Stomach smooth muscle (tissue), 2 donors: Measurements from ENCODE around the gene NUP50.

Experiments
- H3K27ac ChIP-seq: one replicate; pipeline ENCODE4 v1.7.0; 2013; ENCODE audit warnings: mild to moderate bottlenecking, low read length, inconsistent platforms
- H3K27me3 ChIP-seq, 2 donors: one replicate each; pipeline ENCODE4 v1.7.0; 2013; ENCODE audit warnings: low read length in 2 of 2; ENCODE audit not compliant: insufficient read depth in 2 of 2, control insufficient read depth in 1 of 2
- H3K36me3 ChIP-seq, 2 donors: one replicate each; pipeline ENCODE4 v1.7.0; 2013; ENCODE audit warnings: low read length in 2 of 2; ENCODE audit not compliant: control insufficient read depth in 2 of 2, insufficient read depth in 2 of 2
- H3K4me1 ChIP-seq: one replicate; pipeline ENCODE4 v1.7.0; 2013; ENCODE audit warnings: low read length; ENCODE audit not compliant: control insufficient read depth, insufficient read depth
- H3K4me3 ChIP-seq, 2 donors: one replicate each; pipeline ENCODE4 v1.7.0; 2013; ENCODE audit warnings: low read length in 2 of 2
- H3K9ac ChIP-seq, 2 donors: one replicate each; pipeline ENCODE4 v1.7.0; 2013; ENCODE audit warnings: low read length in 2 of 2, mild to moderate bottlenecking in 1 of 2
- H3K9me3 ChIP-seq, 2 donors: one replicate each; pipeline ENCODE4 v1.7.0; 2013; ENCODE audit warnings: low read length in 2 of 2; ENCODE audit not compliant: control insufficient read depth in 2 of 2
- donor health status: healthy.
- donor health status: Pancreatic carcinoma.

Gene NUP50

GRCh38 chr22:45194686-45195085 lies 31.0 kb downstream of the NUP50 start:
- Histone ChIP-seq H3K27me3 (no peaks in the 10 kb centered on the region), H3K27ac (no peak overlapping the region), H3K4me3 (no peak overlapping the region), H3K9ac (no peak overlapping the region), H3K4me1 (no peaks in the 10 kb centered on the region), H3K36me3 (peaks cover 12 to 26% of the 10 kb centered on the region in 2 donors), H3K9me3 (no peaks in the 10 kb centered on the region)

- H3K27ac ChIP-seq = no peak overlapping the region
- H3K9me3 ChIP-seq = no peaks in the 10 kb centered on the region
- H3K9ac ChIP-seq = no peak overlapping the region
- no peak overlapping the region for H3K4me3 ChIP-seq
- H3K36me3 ChIP-seq = peaks cover 16 to 31% of the 10 kb centered on the region in 2 donors
- H3K4me1 ChIP-seq = no peaks in the 10 kb centered on the region
- no peaks in the 10 kb centered on the region for H3K27me3 ChIP-seq
These were observed 31.9 kb downstream of the NUP50 start for GRCh38 chr22:45195616-45196015.

GRCh38 chr22:45196308-45196707 lies 32.6 kb downstream of the NUP50 start:
- peaks cover 4% of the 10 kb centered on the region for H3K4me1 ChIP-seq
- no peak overlapping the region for H3K27ac ChIP-seq
- H3K4me3 ChIP-seq = no peak overlapping the region
- no peaks in the 10 kb centered on the region for H3K9me3 ChIP-seq
- H3K27me3 ChIP-seq = no peaks in the 10 kb centered on the region
- peaks cover 16 to 34% of the 10 kb centered on the region in 2 donors for H3K36me3 ChIP-seq
- no peak overlapping the region for H3K9ac ChIP-seq

- no peaks in the 10 kb centered on the region for H3K27me3 ChIP-seq
- H3K9ac ChIP-seq = no peak overlapping the region
- H3K9me3 ChIP-seq = no peaks in the 10 kb centered on the region
- no peak overlapping the region for H3K4me3 ChIP-seq
- no peak overlapping the region for H3K27ac ChIP-seq
- H3K36me3 ChIP-seq = peaks cover 16 to 34% of the 10 kb centered on the region in 2 donors
- peaks cover 10% of the 10 kb centered on the region for H3K4me1 ChIP-seq
These were observed 33.3 kb downstream of the NUP50 start for GRCh38 chr22:45196926-45197605.

DNA sequence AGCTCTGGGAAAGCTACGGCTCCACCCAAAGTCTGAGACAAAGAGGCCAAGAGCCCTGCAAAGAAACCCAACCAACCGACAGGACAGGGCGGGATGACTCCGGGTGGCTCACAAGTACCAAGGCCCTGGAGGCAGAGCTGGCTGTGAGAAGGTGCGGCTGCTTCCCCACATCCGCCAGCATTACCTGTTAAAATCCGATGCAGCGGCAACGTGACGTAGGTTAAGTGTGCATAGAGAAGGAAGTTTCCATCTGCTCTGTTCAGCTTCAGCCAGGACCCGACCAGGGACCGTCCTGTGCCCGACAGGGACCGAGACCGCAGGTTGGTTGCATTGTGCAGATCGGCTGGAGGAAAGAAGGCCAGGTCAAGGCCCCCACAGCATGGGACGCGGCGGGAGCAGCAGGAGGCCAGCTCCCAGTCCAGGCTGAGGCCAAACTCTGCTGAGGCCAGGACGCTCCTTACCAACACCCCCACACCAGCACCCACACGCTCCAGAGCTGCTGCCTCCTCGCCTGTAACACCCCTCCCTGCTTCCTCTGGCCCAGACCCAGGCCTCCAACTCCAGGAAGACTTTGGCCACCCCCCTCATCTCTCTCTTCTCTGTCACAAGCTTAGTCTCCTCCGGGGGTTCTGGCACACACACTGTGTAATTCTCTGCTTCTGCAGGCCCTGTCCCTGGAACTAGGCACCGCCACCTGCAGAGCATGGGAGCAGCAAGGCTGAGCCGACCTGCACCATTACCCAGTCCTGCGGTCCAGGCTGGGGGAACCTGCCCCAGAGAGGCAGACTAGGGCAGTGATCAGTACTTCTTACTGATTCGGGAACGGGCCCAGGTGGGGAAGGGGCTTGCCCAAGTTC lies 34.1 kb downstream of the NUP50 start:
- H3K4me3 ChIP-seq = no peak overlapping the region
- H3K27me3 ChIP-seq = no peaks in the 10 kb centered on the region
- peaks cover 16 to 38% of the 10 kb centered on the region in 2 donors for H3K36me3 ChIP-seq
- H3K9me3 ChIP-seq = no peaks in the 10 kb centered on the region
- no peak overlapping the region for H3K27ac ChIP-seq
- no peak overlapping the region for H3K9ac ChIP-seq
- H3K4me1 ChIP-seq = peaks cover 13% of the 10 kb centered on the region

DNA sequence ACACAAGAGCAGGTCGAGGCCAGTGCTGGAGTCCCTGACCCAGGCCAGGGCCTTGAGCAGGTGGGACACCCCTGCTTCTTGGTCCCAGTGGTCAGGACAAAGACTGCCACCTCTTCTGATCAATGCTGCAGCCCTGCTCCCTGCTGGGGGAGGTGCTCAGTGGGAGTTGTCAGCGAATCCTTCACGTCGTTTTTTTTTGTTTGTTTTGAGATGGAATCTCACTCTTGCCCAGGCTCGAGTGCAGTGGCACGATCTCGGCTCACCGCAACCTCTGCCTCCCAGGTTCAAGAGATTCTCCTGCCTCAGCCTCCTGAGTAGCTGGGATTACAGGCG lies 34.7 kb downstream of the NUP50 start:
- H3K27me3 ChIP-seq = no peaks in the 10 kb centered on the region
- H3K9ac ChIP-seq = no peak overlapping the region
- H3K36me3 ChIP-seq = peaks cover 16 to 41% of the 10 kb centered on the region in 2 donors
- H3K27ac ChIP-seq = no peak overlapping the region
- no peaks in the 10 kb centered on the region for H3K9me3 ChIP-seq
- H3K4me1 ChIP-seq = peaks cover 13% of the 10 kb centered on the region
- no peak overlapping the region for H3K4me3 ChIP-seq

- no peak overlapping the region for H3K9ac ChIP-seq
- no peaks in the 10 kb centered on the region for H3K27me3 ChIP-seq
- peaks cover 16 to 45% of the 10 kb centered on the region in 2 donors for H3K36me3 ChIP-seq
- peaks cover 13% of the 10 kb centered on the region for H3K4me1 ChIP-seq
- H3K4me3 ChIP-seq = no peak overlapping the region
- no peak overlapping the region for H3K27ac ChIP-seq
- no peaks in the 10 kb centered on the region for H3K9me3 ChIP-seq
These were observed 36.0 kb downstream of the NUP50 start for GRCh38 chr22:45199723-45200122.

GRCh38 chr22:45200230-45200629 lies 36.5 kb downstream of the NUP50 start:
- Histone ChIP-seq H3K9me3 (no peaks in the 10 kb centered on the region), H3K4me3 (no peak overlapping the region), H3K27ac (no peak overlapping the region), H3K4me1 (peaks cover 13% of the 10 kb centered on the region), H3K36me3 (peaks cover 14 to 47% of the 10 kb centered on the region in 2 donors), H3K27me3 (no peaks in the 10 kb centered on the region), H3K9ac (no peak overlapping the region)

DNA sequence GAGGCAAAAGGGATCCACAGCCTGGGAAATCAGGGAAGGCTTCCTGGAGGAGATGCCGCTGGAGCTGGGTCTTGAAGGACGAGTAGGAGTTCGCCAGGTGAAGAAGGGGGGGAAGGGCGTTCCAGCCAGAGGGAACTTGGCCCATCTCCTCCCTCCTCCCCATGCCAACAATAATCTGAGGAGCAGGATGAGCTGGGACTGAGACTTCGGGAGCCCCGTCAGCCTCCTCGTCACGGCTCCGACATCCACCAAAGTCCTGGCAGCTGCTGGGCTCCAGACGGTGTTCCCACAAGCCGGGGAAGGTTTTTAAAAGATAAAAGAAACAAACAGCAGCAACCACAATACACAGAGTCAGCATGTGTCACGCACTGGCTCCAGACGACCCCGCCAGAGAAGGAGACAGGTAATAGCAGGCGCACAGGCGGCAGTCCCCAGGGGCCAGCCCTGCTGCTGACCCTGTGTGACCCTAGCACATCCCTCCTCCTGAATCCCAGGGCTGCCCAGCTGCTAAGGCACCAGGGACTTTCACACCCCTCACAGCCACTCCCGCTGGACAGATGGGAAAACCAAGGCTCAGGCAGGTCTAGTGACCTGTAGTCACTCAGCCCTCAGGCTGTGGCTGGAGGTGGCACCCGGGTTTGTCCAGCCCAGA lies 37.3 kb downstream of the NUP50 start:
- Histone ChIP-seq H3K4me3 (no peak overlapping the region), H3K9me3 (no peaks in the 10 kb centered on the region), H3K36me3 (peaks cover 14 to 50% of the 10 kb centered on the region in 2 donors), H3K27ac (peak overlapping the region; percentile 37), H3K9ac (no peak overlapping the region), H3K4me1 (peaks cover 13% of the 10 kb centered on the region), H3K27me3 (no peaks in the 10 kb centered on the region)

GRCh38 chr22:45201678-45202332 lies 38.1 kb downstream of the NUP50 start:
- no peaks in the 10 kb centered on the region for H3K9me3 ChIP-seq
- peak overlapping the region; percentile 37 for H3K27ac ChIP-seq
- no peak overlapping the region for H3K9ac ChIP-seq

More at GRCh38 chr22:45201678-45202332, 38.1 kb downstream of the NUP50 start:
- Histone ChIP-seq H3K4me1 (peaks cover 13% of the 10 kb centered on the region), H3K36me3 (peaks cover 14 to 45% of the 10 kb centered on the region in 2 donors), H3K4me3 (no peak overlapping the region), H3K27me3 (no peaks in the 10 kb centered on the region)
